Femur (tissue), 1 donor: ENCODE data around the gene PEX26.
"Not testable (repeated sequence)": the region's sequence is repeated elsewhere in the genome, so short reads cannot be mapped to it uniquely, and the experiment has no call there.

Experiments
- DNase-seq: peaks from one replicate; pipeline ENCODE4 v3.0.0-alpha.2; 2017

The PEX26 gene

DNA sequence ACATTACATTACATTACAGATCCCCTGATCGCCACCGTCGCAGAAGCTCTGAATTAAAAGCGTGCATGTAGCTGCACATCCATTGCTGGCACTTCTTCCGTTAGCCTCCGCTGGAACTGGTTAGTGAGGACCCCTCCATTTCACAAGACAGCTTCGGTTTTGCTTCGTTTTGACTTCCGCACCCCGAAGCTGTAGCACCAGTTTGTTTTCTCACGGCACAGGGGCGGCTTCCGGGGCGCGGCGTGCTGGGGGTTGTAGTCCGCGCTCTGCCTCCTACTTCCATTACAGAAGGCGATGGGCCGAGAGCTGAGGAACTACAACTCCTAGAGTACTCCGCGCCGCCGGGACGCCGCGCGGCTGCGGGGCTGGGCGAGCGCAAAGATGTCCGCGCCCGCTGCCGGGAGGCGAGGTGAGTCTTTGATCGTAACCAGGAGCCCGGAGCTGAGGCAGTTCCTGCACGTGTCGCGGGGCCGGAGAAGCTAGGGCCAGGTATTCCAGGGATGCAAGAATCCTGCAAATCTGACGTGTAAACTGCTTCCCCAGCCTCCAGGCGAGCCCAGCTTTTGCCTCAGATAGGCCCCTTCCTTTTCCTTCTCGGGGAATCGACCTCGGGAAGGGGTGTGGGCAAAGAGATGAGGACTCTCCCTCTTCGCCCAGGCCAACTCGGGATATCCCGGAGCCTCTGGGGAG is at the start of gene PEX26:
TSS of gene PEX26 (plus strand) at position 352 of the 690 bp plus-strand sequence. CDS start 387 bp downstream, outside the sequence.
- peak; percentile 97 for DNase-seq

DNA sequence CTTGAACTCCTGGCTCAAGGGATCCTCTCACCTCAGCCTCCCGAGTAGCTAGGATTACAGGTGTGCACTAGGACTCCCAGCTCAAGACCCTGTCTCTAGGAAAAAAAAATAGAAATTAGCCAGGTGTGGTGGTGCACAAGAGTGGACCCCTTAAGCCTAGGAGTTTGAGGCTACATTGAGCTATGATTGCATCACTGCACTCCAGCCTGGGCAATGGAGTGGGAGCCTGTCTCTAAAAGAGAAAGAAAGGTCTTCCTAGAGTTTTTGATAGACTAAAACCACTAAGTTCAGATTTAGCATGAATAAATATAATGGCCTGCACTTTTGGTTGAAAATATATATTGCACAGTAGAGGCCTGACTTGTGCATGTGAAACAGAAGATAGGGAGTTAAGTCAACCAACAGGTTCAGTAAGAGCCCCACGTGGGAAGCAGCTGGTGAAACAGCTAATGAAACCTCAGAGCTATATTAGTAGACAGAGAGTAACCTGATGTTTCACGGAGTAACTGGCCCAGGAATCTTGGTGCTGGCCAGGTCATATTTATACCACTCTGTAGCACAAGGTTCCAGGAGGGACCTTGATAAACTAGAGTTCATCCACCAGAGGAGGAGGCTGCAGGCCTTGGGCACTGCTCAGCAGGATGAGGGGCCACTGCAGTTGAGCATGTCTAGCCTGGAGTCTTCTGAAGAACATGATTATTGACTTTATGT is 48.8 kb upstream of the PEX26 start:
- no peak for DNase-seq

- no peak for DNase-seq
These were observed 48.0 kb upstream of the PEX26 start for GRCh38 chr22:18029686-18030267.

DNA sequence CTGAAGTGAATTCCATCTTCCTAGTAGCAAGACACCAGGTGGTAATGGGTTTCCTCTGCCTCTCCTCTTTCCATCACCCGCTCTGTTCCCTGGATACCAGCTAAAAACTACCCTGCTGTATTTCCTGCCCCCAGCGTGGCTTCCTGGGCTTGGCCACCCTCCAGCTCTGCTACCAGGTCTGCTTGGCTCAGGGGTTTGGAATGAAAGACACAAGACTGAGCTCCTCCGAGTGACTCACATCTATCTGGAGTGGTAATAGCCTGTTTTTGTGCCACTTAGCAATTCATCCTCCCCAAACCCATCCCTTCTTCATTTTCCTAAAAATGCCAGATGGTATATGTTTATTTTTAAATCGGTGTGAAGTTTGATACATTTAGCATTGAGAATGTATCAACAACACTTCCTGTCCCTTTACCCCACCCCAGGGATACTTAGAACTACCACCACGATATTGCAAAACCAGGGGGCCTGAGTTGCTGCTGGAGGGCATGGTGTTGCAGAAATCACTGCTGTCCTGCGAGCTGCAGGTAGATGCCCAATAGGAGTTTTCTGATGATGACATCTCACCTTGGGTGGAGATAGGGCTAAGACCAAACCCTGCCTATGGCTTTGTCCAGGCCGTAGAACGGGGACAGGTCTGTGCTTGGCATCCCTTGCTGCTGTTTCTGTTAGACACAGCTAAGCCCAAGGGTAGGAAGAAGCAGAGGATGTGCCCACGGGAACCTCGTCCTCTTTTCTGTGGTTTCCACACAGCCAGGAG is 45.9 kb upstream of the PEX26 start:
- DNase-seq: no peak

DNA sequence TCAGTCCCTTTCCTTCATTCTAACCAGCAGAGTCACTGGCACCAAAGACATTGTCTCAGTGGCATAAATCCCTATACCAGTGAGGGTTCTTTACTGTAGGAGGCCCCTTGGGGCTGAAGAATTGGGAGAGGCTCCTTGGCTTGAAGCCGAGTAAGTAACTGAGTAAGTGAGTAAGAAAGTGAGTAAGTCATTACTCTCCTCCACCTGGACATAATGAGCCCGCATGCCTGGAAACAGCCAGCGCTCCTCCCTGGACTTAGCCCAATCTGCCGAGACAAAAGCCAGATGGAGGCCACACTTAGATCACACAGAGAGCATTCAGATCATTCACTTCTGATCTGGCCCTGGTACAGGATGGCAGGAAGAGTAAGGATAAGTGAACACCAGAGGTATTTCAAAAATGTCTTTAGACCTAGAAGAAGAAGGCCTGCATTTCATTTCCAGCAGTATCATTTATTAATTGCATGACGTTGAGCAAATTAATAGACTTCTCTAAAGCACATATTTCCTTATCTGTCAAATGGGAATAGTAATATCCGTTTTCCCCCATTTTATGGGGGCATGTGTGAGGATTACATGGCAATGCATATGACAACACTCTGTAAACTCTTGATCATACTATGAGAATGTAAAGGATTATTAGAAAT is 45.2 kb upstream of the PEX26 start:
- no peak for DNase-seq

DNA sequence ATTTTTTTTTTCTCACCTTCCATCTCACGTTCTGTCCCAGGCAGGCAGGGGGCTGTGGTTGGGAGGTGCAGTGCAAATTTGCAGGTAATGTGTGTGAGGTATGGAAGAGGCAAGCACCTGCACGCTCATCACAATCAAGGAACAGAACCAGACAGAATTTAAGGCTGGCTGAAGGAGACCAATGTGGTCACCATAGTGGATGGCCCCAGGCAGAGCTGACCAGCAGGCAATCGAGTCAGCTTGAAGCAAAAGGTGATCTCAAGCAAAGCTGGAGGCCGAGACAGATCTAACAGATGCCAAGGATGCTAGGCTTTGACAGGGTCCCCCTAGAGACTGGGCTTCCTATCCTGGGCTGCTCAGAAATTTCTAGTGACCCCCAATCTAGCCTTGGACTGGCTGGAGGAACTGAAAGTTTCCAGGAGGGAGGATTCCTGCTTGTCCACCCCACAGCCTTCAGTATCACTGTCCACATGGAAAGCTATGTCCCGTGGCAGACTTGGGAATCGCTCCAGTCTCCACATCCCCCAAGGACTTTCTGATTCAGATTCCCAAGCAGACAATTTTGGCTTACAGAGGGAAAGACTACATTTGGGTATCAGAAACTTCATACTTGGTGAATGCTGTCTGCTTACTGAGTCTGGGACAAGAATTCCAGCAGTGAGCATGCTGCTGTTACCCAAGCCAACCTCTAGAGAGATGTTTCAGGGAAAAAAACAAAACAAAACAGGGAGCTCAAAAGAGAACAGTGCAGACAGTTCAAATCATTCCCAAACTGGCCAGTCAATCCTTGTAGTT is 44.4 kb upstream of the PEX26 start:
- no peak for DNase-seq

- no peak for DNase-seq
These were observed 43.7 kb upstream of the PEX26 start for GRCh38 chr22:18034076-18034475.

DNA sequence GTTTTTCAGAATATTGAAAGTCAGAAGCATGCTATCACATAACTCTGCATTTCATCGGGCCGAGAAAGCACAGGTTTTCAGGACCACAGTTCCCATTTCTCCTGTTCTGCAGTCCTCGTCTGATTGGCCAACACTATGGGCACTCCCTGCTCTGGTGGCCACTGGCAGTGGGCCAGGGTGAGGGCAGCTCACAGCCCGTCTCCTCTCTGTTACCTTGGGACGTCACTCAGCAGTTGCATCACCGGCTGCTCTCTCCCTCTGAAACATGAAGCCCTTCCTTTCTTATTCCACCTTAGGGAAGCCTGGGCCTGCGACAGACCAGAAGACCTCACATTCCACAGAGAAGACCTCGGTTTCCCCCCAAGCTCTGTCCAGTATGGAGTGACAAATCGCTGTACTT is 42.0 kb upstream of the PEX26 start:
- DNase-seq: no peak

- not testable (repeated sequence) for DNase-seq
These were observed 36.9 kb upstream of the PEX26 start for GRCh38 chr22:18040898-18041297.

- no peak for DNase-seq
These were observed 35.1 kb upstream of the PEX26 start for GRCh38 chr22:18042685-18043084.

DNA sequence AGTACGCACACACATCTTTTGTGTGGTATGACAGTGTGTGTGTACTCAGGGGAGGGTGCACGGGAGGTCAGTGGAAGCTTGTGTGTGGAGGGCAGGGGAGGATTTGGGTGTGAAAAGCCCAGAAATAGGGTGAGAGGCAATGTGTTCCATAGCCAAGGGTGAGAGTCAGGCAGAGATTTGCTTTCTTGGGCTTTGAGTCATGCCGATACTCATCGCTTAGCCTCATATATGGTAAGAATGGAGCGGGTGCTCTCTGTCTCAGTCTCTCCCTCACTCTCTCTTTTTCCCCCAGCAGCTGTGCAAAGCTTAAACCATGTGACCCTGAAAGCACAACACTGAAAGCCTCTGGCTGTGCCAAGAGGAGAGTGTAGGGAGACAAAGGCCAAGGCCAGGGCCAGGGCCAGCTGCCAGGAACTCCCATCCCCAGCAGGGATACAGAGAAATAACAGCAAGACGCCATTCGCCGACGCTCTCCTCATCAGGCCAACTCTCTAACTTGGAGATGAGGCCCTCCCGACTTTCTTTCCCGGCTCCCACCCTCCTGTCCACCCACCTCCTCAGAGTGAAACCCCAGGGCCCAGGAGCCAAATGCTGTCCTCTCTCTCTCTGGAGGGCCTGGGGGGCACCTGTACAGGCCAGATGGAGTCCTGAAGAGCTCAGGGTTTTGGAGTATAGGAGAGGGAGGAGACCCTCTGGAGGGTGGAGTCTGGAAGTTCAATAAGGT is 33.1 kb upstream of the PEX26 start:
- DNase-seq: no peak

DNA sequence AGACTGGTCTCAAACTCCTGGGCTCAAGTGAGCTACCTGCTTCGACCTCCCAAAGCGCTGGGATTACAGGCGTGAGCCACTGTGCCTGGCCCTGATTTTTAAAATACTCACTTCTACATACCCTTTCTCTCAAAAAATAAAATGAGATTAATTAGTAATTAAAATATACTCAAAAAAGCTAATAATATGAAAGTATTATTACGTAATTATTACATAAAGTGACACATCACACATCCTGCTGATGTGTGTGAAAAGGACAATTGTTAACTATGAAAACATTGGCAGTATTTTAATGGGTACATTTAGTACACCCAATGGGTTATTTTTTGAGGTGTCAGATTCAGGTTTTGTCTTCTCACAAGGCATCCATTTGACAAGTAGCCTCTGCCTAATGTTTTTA is 32.0 kb upstream of the PEX26 start:
- no peak for DNase-seq

DNA sequence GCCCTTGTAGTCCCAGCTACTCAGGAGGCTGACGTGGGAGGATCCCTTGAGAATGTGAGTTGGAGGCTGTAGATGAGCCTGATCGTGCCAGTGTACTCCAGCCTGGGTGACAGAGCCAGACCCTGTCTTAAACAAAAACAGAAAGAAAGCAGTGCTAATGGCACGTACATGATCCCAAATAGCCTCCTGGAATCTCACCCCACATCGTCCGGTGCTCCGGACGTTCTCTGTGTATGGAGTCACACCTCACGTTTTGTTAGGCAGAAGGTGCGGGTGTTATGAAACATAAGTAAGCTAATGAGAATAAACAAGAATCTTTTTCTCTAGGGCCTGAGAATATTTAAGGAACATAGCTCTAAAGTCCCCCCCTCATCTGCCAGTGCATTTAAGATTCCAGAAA is 29.7 kb upstream of the PEX26 start:
- DNase-seq: no peak

DNA sequence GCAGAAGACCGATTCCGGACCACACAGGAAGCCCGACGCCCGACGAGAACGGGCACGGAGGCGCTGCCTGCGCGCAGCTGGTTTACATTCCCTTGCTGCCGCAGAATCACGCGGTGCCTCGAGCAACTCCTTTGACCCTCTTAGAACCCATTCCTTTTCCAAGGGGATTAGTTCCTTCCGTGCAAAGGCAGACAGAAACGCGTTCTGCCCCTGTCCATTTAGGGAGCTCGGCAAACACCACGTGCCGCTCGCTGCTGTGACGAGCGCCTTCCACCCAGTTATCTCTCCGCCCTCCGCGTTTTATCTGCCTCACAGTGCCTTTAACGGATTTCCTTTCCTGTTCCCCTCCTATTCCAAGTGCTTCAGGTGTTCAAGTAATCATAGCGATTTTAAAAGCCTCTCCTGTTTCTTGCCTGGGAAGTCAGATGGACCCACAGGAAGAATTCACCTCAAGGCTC is 29.3 kb upstream of the PEX26 start:
- DNase-seq: no peak

DNA sequence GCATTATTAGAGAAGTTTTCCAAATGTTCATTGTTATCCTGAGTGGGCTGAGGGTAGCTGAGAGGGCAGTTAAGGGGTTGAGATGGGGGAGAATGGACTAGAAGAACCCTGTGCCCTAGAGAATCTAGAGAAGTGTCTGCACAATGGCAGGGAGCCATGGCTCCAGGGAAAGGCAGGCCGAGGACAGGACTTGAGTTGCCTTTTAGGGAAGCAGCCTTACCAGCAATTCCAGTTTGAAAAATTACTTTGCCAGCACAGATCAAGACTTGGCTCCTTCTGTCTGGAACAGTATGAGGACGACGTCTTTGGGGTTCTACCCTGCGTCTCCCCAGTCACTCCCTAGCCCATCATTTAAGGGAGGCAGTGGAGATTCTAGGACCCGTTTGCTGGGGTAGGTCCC is 27.7 kb upstream of the PEX26 start:
- DNase-seq: no peak

- DNase-seq: not testable (repeated sequence)
These were observed 26.7 kb upstream of the PEX26 start for GRCh38 chr22:18051113-18051512.

GRCh38 chr22:18053216-18053946 is 24.4 kb upstream of the PEX26 start:
- DNase-seq: not testable (repeated sequence)

DNA sequence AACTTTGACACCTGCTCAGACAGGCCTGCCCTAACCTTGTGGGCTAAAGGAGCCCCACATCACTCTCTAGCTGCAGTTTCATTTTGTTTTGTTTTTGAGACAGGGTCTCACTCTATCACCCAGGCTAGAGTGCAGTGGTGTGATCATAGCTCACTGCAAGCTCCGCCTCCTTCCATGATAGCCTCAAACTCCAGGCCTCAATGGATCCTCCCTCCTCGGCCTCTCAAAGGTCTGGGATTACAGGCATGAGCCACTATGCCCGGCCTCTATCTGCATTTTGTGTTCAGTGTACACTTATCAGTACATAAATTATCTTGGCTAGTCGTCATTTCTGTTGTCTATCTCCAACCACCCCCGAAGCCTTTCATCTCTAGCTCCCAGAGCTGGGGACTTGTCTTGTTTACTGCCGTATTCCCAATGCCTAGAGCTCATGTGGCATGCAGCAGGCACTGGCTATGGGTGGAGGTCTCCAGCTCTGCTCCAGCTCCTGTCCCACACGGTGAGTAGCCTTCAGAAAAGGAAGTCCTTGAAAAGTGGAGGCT is 22.1 kb upstream of the PEX26 start:
- no peak for DNase-seq

DNA sequence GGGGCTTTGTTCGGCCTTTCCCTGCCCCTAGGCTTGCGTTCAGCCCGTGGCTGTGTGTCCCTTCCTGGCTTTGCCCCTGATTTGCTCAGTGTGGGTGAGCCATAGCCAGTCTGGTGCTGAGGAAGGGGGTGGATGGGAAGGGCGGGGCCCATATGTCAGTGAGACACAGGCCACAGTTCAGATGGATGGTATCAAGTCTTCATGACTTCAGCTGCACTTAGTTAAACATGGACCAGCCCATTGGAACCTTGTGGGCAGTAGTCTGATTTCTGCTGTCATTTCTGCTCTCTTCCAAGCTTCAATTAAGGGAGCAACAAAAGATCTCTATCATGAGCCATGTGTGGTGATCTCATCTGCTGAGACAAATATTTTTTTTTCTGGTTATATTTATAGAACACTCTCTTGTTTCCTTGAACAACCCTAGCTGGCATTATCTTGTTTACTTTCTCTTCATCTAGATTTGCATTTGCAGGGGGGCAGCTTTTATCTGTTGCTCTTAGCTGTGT is 21.6 kb upstream of the PEX26 start:
- no peak for DNase-seq
